Stimulated activated CD4-positive, alpha-beta T cell treated with anti-CD3 and anti-CD28 coated beads, TNF-alpha, amount 100 ng/mL, for 4 hours (primary cell): ENCODE measurements around the gene FKBP6.
"Not testable (repeated sequence)": the region's sequence is repeated elsewhere in the genome, so short reads cannot be mapped to it uniquely, and the experiment has no call there.

Source experiments
- DNase-seq, 3 experiments: peaks; one replicate each; pipeline ENCODE4 v3.0.0-alpha.2; 2020; ENCODE audit warnings: low read depth in 3 of 3

Gene FKBP6

GRCh38 chr7:73395538-73396503, 67.9 kb downstream of the FKBP6 start:
- DNase-seq, result no peak

DNA sequence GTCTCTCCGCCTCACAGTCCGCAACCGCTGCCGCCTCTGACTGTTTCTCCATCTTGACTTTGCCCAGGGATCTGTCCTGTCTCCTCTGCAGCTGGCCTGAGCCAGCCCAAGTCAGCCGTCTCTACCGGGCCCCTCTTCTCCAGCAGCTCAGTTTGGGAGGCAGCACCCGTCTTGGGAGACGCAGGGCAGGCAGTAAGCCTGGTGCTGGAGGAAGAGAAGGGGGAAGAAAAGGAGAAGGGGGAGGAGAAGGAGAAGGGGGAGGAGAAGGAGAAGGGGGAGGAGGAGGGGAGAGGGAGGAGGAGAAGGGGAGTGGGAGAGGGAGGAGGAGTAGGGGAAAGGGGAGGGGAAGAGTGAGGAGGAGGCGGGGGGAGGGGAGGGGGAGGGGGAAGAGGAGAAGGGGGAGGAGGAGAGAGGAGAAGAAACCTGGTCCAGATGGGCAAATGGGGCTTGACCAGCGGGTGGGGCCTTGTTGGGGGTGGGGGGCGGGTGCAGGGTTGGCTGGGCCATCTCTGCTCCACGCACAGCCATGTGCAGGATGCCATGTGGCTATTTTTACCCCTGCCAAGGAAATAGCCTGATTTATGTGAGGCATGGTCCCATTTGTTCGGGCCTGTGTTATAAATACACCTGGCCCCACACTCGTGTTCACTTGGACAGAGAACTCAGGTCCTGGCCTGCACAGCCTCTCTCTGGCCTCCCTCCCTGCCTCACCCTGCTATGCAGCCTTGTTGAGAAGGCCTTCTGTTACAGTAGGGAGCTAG, 69.7 kb downstream of the FKBP6 start:
- DNase-seq, result no peak

DNA sequence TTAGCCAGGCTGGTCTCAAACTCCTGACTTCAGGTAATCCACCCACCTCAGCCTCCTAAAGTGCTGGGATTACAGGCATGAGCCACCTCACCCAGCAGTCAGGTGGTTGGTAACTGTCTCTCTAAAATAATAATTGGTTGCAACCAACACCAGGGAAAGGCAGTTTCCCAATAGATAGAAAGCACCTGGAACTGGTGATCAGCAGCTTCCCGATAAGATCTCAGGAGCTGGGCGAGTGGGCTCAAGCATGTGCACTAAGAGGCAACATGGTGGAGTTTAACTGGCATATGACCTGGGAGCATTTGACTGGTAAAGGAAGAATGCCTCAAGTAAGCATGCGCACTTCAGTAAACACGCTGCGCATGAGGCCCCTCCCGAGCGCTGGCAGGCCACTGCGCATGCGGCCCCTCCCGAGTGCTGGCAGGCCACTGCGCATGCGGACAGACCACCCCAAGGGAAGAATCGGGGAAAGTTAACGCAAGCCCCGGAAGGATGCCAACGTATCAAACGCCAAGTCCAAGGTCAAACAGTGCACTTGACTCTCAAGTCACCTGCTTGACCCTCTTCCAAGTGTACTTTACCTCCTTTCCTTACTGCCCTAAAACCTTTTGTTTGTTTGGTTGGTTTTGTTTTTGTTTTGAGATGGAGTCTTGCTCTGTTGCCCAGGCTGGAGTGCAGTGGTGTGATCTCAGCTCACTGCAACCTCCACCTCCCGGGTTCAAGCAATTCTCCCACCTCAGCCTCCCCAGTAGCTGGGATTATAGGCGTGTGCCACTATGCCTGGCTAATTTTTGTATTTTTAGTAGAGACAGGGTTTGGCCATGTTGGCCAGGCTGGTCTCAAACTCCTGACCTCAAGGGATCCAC, 71.5 kb downstream of the FKBP6 start:
- DNase-seq, result peak; percentile 5 to 59 (median 41)

- DNase-seq, result not testable (repeated sequence)
These were observed 76.9 kb downstream of the FKBP6 start for GRCh38 chr7:73404860-73405259.
